Activated CD8-positive, alpha-beta memory T cell treated with anti-CD3 and anti-CD28 coated beads, Interleukin-2, amount 50 U/mL, for 24 hours (primary cell): ENCODE data around the gene ALDH18A1.
"Not testable (repeated sequence)": the region's sequence is repeated elsewhere in the genome, so short reads cannot be mapped to it uniquely, and the experiment has no call there.

Experiments
- DNase-seq: peaks from one replicate; pipeline ENCODE4 v3.0.0-alpha.2; 2020; ENCODE audit errors: extremely low read depth

ALDH18A1 gene

DNA sequence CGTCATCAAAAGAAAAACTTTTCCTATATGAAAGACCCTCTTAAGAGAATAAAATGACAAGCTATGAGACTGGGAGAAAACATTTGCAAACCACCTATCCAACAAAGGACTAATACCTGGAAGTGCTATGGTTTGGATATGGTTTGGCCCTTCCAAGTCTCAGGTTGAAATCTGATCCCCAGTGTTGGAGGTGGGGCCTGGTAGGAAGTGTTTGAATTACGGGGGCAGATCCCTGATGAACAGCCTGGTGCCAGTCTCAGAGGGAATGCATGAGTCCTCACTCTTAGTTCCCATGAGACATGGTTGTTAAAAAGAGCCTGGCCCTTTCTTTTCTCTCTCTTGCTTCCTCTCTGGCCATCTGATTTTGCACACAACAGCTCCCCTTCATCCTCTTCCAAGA is 6.3 kb downstream of the ALDH18A1 start:
- no peak for DNase-seq

DNA sequence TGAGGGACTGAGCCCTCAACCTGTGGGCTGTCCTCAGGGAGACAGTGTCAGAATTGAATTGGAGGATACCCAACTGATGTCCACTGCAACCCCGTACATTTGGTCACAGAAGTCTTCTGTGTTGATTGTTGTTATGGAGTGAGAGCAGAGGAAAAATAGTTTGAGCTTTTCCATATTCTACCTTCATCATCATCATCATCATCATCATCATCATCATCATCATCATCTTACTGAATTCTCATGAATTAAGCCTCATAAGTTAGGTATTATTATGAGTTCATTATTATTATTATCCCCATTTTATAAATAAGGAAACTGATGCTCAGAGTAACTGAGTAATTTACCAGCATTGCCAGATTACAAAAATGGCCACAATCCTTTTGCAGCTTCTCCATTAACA is 8.4 kb downstream of the ALDH18A1 start:
- no peak for DNase-seq

DNA sequence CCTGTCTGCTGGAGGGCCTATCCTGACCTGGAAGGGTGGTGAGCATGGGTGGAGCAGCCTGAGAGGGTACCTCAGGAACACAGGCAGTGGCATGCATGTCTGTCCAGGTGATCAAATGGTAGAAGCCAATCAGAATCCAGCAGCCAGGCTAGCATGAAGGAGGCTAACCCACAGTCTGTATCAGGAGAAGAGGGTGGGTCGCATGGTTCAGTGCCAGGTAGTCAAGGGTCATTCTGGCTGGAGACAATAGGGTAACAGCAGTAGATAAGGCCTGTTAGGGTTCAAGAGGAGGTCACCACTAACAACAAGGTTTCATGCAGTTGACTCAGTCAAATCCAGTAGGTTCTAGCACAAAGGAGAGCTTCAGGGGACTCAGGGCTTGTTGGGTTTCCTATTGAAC is 10.4 kb downstream of the ALDH18A1 start:
- no peak for DNase-seq

DNA sequence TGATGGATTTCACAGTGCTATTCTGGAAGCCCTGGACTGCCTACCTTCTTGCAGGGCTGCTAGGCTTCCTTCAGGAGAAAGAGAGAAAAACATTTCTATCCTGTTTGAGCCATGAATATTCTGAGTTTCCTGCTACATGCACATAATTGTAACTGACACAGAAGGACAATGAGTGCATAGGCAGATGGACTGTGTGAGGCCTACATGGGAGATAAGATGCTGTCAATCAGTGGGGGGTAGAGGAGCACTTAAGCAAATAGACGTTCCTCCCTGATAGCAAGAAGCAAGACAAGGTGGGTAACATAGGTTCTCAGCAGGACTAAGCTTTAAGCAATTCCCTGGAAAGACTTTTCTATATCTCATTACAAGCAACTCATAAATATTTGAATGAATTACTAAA is 11.6 kb downstream of the ALDH18A1 start:
- DNase-seq, result no peak

DNA sequence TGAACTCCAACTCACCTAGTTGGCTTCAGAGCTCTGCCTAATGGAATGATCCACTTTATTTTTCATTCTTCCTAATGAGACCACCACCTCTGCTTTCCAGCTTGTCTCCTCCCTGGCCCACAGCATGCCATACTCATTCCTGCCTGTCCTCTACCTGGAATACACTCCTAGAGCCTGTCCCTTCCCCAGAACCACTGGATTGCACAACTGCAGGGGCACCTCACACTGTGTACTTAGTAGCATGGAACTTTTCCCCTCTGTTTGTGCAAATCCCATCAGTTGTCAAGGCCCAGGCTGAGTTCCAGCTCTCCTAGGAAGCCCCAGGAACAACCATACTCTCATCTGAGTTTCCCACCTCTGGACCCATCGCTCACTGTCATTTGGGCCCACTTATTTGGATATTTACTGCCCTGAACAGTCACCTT is 15.6 kb downstream of the ALDH18A1 start:
- no peak for DNase-seq

DNA sequence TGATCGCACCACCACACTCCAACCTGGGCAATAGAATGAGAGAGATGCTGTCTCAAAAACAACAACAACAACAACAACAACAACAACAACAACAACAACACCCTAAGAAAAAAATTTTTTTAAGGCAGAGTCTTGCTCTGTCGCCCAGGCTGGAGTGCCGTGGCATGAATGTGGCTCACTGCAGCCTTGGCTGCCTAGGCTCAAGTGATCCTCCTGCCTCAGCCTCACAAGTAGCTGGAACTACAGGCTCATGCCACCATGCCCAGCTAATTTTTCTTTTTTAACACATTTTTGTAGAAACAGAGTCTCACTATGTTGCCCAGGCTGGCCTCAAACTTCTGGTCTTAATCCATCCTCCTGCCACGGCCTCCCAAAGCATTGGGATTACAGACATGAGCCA is 18.6 kb downstream of the ALDH18A1 start:
- DNase-seq, result no peak

DNA sequence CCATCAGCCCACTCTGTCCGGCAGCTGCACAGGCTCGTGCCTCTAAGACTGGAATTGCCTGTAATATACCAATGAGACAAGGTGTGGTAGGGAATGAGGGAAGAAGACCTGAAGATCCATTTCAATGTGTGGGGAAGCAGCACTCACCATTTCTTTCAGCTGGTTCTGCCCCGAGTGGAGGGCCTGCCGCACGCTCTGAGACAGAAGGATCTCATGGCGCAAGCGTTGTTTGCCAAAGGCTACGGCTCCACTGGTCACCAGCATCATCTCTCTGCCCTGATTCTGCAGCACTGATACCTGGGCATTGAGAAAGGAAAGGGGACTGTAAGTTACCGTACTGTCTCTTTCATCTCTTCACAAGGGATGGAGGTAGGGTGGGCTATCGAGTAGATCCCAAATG is 19.4 kb downstream of the ALDH18A1 start:
- no peak for DNase-seq

DNA sequence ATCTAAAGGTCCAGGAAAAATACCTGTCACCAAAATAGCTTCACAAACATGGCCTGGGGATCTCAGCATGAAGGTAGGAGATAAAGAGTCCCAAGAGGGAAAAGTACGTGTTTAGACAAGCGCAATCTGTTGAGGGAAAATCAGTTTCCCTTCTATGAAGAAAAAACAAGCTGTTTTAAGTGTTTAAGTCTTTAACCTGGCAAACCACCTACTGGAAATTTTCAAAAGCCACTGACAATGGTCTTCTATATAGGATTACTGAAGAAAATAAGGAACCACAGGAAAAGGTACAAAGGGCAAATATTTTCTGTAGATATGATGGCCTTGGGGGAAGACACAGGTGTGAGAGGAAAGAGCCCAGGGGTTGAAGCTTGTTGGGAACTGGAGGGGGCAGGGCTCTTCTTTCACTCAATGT is 21.2 kb downstream of the ALDH18A1 start:
- DNase-seq, result no peak

DNA sequence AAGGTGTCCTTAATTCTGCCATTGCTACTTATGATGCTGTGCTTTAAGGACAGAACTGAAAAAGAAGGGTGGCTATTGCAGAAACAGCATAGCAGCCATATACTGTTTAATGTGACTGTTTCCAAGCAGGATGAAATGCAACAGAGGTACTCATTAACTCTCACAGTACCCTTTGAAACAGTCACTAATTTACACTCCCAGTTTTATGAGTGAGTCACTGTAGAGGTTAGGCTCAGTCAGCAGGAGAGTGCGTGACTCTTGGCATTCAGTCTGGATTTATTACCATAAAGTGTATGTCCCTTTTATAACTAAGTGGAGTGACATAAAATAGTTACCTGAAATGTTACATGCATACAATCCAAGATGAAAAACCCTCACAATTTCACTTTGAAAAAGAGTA is 27.7 kb downstream of the ALDH18A1 start:
- no peak for DNase-seq

DNA sequence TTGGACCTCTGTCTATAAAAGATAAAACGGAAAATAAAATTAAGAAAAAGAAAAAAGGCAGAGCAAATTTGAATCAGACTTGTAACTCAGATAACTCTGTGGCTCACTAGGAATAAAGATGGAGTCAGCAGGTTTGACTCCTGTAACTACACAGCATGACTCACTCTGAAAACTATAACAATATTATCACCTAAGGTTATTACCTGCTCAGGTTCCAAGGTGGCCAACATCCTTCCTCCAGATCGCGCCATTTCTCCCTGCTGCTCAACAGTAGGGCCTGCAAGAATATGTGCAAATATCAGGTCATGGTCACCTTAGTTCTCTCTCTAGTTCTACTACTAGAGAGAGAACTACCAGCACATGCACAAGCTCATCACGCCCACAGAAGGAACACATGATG is 30.0 kb downstream of the ALDH18A1 start:
- DNase-seq, result no peak

DNA sequence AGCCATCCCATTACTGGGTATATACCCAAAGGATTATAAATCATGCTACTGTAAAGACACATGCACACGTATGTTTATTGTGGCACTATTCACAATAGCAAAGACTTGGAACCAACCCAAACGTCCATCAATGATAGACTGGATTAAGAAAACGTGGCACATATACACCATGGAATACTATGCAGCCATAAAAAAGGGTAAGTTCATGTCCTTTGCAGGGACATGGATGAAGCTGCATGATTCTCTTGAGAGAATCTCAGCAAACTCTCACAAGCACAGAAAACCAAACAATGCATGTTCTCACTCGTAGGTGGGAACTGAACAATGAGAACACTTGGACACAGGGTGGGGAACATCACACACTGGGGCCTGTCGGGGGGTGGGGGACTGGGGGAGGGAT is 36.1 kb downstream of the ALDH18A1 start:
- DNase-seq, result not testable (repeated sequence)

DNA sequence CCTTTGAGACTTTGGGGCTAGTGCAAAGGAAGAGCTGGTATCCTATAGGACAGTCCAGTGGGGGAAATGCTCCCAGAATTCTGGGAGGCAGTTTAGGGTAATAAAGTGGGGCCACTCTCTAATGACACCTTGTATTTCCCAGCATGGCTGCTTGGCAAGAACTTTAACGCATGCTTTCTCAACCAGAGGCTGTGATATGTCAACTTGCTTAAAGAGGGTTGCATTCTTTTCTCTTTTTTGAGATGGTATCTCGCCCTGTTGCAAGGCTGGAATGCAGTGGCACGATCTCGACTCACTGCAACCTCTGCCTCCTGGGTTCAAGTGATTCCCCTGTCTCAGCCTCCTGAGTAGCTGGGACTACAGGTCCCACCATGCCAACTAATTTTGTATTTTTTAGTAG is 38.4 kb downstream of the ALDH18A1 start:
- DNase-seq, result no peak

DNA sequence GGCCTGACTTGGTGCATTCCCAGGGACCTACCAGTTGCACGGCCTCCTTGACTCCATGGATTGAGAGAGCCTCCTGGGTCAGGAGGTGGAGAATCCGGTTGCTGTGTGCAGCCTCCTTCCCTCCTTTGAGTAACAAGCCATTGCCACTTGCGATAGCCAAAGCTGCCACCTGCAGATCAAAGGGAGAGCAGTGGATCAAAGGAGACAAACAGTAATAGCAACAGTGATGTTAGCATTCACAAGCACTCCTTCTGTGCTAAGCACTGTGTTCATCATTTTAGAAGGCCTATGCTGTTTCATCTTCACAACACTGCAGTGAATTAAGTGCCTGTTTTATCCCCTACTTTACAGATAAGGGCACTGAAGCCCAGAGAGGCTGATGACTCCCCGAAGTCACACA is 40.1 kb downstream of the ALDH18A1 start:
- DNase-seq, result no peak

DNA sequence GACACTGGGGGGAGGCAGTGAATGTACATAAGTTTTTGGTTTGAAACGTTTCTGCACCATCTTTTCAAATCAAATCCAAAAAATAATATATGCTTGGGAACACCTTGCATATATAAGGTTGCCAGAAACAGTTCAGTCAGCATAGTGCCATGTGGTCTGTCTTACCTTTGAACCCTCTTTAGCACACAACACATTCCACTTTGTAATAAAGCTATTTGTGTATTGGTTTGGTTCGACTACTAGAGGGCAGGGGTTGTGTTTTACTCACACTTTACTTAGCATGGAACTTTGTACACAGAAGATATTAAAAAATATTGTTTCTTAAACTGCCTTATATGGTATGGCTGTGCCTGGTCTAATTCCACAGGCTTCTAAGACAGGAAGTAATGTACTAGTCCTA is 43.2 kb downstream of the ALDH18A1 start:
- no peak for DNase-seq

DNA sequence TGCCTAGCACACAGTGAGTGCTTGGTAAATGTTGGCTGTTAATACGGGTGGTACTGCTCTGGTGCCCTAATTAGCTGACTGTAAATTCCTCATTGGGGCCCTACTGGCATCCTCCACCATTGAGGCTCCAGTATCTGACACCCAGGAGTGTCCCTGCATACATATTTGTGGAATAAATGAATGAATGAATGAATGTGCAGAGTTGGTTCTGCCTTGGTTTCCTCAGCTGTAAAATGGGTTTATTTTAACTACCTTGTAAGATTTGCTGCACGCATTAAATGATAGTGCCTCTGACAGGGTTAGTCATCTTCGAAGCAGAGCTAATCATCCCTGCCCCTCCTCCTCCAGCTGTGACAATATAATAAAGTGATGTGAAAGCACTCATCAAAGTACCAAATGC is 45.8 kb downstream of the ALDH18A1 start:
- DNase-seq, result no peak

DNA sequence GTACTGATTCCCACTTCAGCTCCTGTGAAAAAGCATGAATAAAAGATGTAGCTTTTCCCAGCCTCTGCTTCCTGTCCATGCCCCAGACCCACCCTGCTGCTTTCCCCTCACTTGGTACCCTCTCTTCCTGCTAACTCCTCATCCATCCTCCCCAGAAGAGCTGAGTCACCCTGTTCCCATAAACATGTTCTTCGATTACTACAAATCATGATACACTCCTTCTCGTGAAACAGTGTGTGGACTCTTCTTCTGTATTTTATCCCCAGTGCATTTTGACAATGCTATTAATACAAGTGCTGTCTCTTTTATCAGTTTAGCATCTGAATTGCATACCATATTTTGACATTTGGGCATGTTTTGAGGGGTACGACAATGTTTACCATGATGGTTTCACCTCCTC is 49.6 kb downstream of the ALDH18A1 start:
- no peak for DNase-seq

DNA sequence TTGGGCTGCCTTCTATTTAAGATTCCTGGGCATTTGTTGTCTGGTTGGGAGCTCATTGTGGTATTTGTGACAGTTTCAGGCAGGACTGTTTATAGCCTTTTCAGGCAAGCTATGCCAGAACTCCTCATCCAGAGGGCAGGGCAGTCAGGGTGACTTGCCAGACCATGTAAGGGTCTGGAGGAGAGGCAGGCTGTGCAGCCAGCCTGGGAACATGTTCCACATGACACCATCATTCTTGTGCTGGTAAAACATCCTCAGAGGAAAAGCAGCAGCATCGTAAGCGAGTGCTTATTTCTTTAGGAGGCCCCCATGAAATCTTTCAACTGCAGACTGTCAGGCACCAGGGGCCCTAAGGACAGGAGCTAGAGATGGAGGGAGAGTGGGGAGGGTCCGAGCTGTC is 51.3 kb downstream of the ALDH18A1 start:
- no peak for DNase-seq

DNA sequence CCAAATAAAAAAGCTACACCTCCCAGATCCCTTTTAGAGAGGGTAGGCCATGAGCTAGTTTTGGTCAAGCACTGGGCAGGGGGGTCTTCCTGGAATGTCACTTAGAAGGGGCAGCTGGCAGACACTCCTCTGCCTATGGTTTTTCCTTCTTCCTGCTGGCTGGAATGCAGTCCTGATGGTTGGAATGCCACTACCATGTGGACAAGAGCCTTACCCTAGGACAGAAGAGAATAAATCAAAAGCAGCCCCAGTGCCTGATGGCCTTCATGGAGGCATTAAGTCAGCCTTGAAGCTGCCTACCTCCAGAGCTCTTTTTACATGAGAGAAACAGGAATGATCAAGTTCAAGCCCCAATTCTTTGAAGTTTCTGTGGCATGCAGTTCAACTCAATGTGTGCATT is 51.9 kb downstream of the ALDH18A1 start:
- DNase-seq, result no peak

DNA sequence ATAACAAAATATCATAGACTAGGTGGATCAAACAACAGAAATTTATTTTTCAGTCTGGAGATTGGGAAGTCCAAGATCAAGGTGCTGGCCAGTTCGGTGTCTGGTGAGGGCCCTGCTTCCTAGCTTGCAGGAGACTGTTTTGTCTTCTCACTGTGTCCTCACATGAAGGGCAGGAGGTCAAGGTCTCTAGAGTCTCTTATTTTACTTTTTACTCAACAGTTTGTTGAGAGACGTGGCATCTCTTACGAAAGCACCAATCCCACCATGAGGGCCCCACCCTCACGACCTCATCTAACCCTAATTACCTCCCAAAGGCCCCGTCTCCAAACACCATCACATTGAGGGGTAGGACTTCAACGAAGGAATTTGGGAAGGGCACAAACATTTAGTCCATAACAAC is 54.1 kb downstream of the ALDH18A1 start:
- DNase-seq, result no peak

DNA sequence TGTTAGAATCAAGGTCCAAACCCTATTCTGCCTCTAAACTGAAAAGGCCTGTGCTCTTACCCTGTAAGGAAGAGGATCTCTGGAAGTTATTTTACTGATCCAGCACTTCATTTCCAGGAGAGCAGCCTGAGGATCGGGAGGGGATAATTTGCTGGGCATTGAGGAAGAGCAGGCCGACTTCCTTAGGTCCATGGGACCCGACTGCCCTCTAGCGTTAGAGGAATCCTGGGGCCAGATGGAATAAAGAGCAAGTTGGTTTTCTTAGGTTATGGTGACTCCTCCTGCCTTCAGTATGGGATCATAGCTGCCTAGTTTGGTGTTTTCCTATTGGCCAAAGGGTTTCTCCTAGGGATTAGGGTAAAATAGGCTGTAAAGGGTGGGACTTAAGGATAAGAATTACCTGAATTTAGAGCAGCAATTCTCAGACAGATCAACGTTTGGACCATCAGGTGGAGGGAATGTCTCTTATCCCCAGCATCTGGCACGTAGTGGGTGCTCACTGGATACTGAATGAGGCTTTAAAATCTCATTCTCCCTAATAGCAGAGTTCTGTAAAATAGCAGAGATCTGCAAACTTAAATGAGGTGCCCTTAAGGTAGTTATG is 55.3 kb downstream of the ALDH18A1 start:
- DNase-seq, result no peak

DNA sequence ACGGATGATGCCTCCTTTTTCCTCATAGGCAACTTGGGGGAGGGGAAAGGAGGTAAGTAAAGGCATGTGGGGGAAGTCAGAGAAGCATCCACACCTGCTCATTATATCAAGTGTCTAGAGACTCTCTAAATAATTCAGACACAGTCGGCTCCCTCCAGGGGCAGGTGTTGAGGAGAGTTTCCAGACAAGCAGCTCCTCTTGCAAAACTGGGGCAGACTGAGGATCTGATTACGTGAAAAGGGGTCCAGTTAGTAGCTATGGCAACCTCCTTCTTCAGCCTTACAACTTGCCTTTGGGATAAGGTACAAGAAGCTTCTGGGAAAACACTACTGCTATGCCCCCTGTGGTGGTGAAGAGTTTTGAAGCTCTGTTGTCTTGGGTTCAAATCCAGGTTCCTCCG is 56.4 kb downstream of the ALDH18A1 start:
- DNase-seq, result no peak

DNA sequence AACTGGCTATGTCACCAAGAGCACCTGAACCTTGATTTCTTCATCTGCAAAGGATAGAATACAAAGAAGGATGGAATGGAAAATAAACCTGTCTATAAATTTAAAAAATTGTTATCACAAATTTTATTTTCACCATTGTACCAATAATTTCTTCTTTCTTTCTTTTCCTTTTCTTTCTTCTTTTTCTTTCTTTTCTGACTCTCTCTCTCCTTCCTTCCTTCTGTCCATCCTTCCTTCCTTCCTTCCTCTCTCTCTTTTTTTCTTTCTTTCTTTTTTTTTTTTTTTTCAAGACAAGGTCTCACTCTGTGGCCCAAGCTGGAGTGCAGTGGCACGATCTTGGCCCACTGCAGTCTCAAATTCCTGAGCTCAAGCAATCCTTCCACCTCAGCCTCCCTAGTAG is 58.7 kb downstream of the ALDH18A1 start:
- no peak for DNase-seq

DNA sequence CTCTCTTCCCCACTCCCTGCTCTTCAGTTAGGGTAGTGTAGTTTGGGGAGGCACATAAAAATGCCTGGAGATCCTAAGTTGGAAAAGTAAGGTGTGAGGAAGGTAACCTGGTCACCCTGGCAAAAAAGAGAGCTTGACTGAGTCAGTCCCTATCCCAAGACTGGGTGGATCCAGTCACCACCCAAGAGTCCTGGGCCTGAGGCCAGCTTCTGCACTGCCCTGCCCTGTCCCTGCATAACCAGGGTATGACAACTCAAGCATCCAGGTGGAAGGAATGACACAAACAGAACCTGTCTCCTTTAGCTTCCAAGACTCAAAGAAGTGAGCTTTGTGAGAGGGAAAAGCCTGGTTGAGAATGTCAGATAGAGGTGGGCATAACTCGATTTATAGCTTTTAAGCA is 68.5 kb downstream of the ALDH18A1 start:
- DNase-seq, result no peak

DNA sequence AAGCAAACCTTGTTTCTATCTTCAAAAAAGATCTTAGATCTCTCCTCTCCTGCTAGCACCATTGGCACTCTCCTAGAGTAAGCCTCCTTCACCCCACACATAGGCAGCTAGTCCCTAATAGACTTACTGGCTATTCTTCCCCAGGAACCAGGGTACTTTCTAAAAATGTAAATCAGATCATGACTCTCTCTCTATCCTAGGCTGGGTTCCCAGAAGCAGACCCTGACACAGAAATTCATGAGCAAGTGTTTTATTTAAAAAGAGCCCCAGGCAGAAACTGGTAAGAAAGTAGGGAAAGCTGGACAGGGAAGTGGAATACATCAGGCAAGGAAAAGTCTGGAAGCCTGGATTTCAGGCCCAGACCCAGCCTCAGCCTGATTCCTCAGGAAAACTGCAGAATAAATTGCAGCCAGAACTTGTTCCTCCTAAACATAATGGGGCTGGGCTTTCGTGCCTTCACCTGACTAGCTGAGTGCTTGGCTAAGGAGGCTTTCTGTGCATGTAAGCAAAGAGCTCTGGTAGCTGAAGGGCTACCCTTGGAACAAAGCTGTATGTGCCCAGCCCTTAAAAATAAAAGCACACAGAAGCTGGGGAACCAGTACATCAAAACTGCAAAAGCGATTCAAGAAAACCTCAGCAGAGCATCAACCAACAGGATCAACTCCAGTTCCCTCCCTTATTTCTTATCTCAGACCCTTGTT is 76.5 kb downstream of the ALDH18A1 start:
- DNase-seq, result no peak
